ENCODE measurements around the gene TDRD12. TPM values are rescaled to one million over a fixed set of nuclear protein-coding genes. Genes with fewer than 3 reads are reported as not detected.

The TDRD12 gene
- polyA plus RNA-seq, 3 donors = 0.05 TPM; not detected in 2

GRCh38 chr19:32750441-32751055 lies 31.0 kb downstream of the TDRD12 start:
- Histone ChIP-seq H3K79me2 (ENCODE audit: insufficient read depth, low read length) (no peaks in the 10 kb centered on the region), H3K36me3 (replicated peaks in 1 of 2; ENCODE audit: control insufficient read depth in 1 of 2, insufficient read depth in 2 of 2, low read length in 2 of 2) (no peaks in the 10 kb centered on the region), H3K9ac (ENCODE audit: insufficient read depth, low read length, poor library complexity, severe bottlenecking) (no peak overlapping the region), H3K9me3 (replicated peaks in 1 of 2; ENCODE audit: control insufficient read depth in 1 of 2, insufficient read depth in 1 of 2, low read length in 2 of 2) (no peaks in the 10 kb centered on the region), H3K4me1 (ENCODE audit: control insufficient read depth in 1 of 2, insufficient read depth in 2 of 2, low read length in 2 of 2) (no peaks in the 10 kb centered on the region), H3K27me3 (ENCODE audit: control insufficient read depth in 2 of 2, insufficient read depth in 2 of 2, low read length in 2 of 2) (peaks cover 2 to 9% of the 10 kb centered on the region in 2 donors), H3K4me2 (replicated peaks; ENCODE audit: extremely low read depth, low read length, poor library complexity, severe bottlenecking) (no peak overlapping the region), H3K27ac (ENCODE audit: low read depth in 1 of 2, low read length in 2 of 2) (no peak overlapping the region), H3K4me3 (replicated peaks in 1 of 3; ENCODE audit: low read depth in 2 of 3, low read length in 3 of 3) (no peak overlapping the region), H4K20me1 (ENCODE audit: insufficient read depth, low read length) (no peaks in the 10 kb centered on the region), H2AFZ (ENCODE audit: insufficient read depth, low read depth, low read length, poor library complexity, severe bottlenecking) (no peak overlapping the region)
- H3K9me3 Mint-ChIP-seq = peaks cover 0 to 3% (median 0%) of the 10 kb centered on the region in 7 donors
- peak in 2 of 3 donors; percentile 3 to 19 for DNase-seq
- H3K4me3 Mint-ChIP-seq = no peak overlapping the region
- no peak overlapping the region for H3K27ac Mint-ChIP-seq
- no peak for TF ChIP-seq CTCF (IDR thresholded peaks at IDR 0.05)
- intact Hi-C loops (cut with micrococcal nuclease) = no loop called here
- H3K4me1 Mint-ChIP-seq = peaks cover 3% of the 10 kb centered on the region
- no peaks in the 10 kb centered on the region for H3K36me3 Mint-ChIP-seq
- WGBS (ENCODE audit: insufficient coverage) = 0% methylated on average over 1 of the region's 4 CpGs
- peaks cover 3 to 19% (median 11%) of the 10 kb centered on the region in 3 donors for H3K27me3 Mint-ChIP-seq (ENCODE audit: low read depth in 3 of 3)

- Mint-ChIP-seq H3K9me3 (peaks cover 0 to 3% (median 0%) of the 10 kb centered on the region in 7 donors), H3K27ac (no peak overlapping the region), H3K36me3 (no peaks in the 10 kb centered on the region), H3K4me3 (no peak overlapping the region), H3K4me1 (peaks cover 3% of the 10 kb centered on the region), H3K27me3 (ENCODE audit: low read depth in 3 of 3) (peaks cover 4 to 19% (median 11%) of the 10 kb centered on the region in 3 donors)
- no peaks in the 10 kb centered on the region for H3K36me3 ChIP-seq (replicated peaks in 1 of 2; ENCODE audit: control insufficient read depth in 1 of 2, insufficient read depth in 2 of 2, low read length in 2 of 2)
- intact Hi-C loops (cut with micrococcal nuclease) = no loop called here
- H3K4me1 ChIP-seq (ENCODE audit: control insufficient read depth in 1 of 2, insufficient read depth in 2 of 2, low read length in 2 of 2) = no peaks in the 10 kb centered on the region
- TF ChIP-seq CTCF (IDR thresholded peaks at IDR 0.05) = no peak
- H3K9me3 ChIP-seq (replicated peaks in 1 of 2; ENCODE audit: control insufficient read depth in 1 of 2, insufficient read depth in 1 of 2, low read length in 2 of 2) = no peaks in the 10 kb centered on the region
- H3K9ac ChIP-seq (ENCODE audit: insufficient read depth, low read length, poor library complexity, severe bottlenecking) = no peak overlapping the region
- H3K4me3 ChIP-seq (replicated peaks in 1 of 3; ENCODE audit: low read depth in 2 of 3, low read length in 3 of 3) = no peak overlapping the region
- no peak for DNase-seq
- H3K27ac ChIP-seq (ENCODE audit: low read depth in 1 of 2, low read length in 2 of 2) = no peak overlapping the region
- WGBS (ENCODE audit: insufficient coverage) = no CpG with 5 or more reads among the region's 2 CpGs
- no peak overlapping the region for H2AFZ ChIP-seq (ENCODE audit: insufficient read depth, low read depth, low read length, poor library complexity, severe bottlenecking)
- H3K79me2 ChIP-seq (ENCODE audit: insufficient read depth, low read length) = no peaks in the 10 kb centered on the region
- H3K4me2 ChIP-seq (replicated peaks; ENCODE audit: extremely low read depth, low read length, poor library complexity, severe bottlenecking) = no peak overlapping the region
- H3K27me3 ChIP-seq (ENCODE audit: control insufficient read depth in 2 of 2, insufficient read depth in 2 of 2, low read length in 2 of 2) = peaks cover 2 to 9% of the 10 kb centered on the region in 2 donors
- no peaks in the 10 kb centered on the region for H4K20me1 ChIP-seq (ENCODE audit: insufficient read depth, low read length)
Measured at GRCh38 chr19:32751066-32751465, 31.5 kb downstream of the TDRD12 start.
